ENCODE data around the gene TTYH3.

Gene TTYH3

GRCh38 chr7:2635810-2636701, 4.3 kb downstream of the TTYH3 start:
- FAIRE-seq = no peak

- FAIRE-seq = no peak
Measured at GRCh38 chr7:2637066-2637471, 5.3 kb downstream of the TTYH3 start.

DNA sequence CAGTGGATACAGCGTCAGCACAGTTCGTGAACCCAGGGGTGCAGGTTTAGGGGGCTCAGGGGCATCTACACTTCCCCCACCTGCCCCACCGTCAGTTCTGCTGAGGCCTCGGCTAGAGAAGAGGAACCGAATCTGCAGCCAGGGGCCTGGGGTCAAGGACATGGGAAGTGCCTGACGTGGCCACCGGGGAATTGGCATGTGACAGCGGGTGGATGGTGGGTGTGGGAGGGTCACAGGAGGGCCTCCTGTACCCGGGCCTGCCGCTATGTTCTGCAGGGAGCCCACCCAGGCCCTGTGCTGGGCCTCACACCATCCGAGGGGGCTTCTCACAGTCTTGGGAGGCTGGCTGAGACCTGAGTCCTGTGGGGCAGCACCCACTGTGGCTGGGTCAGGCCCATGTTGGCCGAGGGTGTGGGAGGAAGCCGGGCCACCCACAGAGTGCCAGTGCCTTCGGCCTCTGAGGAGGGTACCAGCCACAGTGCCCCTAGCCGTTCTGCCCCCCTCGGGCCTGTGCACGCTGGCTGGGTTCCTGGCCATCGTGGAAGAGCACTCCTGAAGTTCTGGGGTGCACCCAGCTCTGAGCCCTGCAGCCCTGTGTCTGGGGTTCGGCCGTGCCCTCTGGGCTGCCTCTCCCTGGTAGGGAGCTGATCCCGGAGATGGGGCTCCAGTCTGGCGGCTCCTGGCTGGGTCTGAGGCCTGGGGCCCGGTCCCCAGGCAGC, 5.9 kb downstream of the TTYH3 start:
- FAIRE-seq = no peak

- FAIRE-seq = no peak
Measured at GRCh38 chr7:2638224-2638991, 6.6 kb downstream of the TTYH3 start.

DNA sequence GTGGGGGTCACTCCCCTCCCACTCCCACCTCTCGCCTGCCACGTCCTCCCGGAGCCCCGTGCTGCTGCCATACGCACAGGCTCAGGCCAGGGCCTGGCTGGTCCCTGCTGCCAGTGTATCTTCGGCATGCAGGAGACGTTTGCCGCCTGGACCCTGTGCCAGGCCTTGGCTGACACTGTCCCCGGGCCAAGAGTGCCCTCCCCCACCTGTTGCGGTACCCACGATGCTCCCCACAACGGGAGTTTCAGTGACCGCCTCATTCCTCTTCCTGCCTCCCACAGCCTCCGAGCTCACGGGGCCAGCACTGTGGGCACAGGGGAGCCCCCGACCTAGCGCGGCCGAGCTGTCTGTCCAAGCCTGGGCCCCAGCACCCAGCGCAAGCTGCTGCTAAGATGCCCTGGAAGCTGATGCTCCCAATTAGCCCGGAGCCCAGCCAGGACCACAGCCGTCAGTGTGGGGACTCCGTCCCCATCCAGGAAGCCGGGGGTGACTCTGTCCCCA, 7.4 kb downstream of the TTYH3 start:
- no peak for FAIRE-seq

DNA sequence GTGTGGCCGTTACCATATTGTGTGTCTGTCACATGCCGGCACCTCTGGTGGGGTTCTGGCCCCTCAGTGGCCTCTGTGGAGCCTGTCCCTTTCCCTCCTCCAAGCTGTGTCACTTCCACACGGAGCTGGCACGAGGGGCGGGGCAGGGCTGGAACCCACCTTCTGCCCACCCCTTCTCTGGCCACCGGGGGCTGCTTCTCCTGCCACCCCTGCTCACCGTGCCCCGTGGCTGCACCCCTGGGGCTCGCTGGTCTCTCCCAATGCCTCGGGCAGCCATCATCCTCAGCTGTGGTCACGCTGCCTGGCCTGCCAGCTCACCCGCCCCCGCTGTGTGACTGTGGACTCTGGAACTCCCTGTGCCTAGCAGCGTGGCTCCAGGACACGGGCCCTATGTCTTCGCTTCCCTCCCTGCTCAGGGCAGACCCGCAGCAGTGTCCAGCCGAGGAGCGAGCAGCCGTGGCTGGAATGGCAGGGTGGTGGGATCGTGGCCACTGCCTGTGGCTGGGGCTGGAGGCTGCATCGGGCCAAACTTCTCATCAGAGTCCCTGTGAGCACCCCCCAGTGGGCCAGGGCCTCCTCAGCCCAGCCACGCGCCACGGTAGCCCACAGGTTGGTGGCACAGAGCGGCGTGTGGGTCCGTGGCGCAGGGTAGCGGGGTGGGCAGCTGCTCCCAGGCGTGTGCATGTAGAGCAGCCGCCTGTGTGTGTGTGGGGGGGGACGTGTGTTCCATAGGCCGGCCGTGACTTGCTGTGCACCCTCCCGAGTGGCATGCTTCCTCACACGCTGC, 8.1 kb downstream of the TTYH3 start:
- no peak for FAIRE-seq

DNA sequence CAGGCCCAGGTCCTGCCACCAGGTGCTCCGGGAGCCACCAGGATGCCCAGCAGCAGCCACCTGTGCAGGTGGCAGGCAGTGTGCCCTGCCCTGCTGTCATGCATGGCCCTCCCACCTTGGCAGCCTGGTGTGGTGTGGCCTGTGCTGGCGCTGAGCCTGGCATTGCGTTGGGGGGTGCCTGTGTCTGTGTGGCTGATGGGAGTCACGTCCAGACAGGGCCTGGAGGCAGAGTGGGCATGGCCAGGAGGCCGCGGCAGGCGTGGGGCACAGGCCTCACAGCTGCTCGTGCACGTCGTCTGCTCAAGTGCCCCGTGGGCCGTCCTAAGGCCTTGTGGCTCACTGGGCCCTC, 8.7 kb downstream of the TTYH3 start:
- no peak for FAIRE-seq

GRCh38 chr7:2640846-2641316, 9.1 kb downstream of the TTYH3 start:
- FAIRE-seq = no peak

DNA sequence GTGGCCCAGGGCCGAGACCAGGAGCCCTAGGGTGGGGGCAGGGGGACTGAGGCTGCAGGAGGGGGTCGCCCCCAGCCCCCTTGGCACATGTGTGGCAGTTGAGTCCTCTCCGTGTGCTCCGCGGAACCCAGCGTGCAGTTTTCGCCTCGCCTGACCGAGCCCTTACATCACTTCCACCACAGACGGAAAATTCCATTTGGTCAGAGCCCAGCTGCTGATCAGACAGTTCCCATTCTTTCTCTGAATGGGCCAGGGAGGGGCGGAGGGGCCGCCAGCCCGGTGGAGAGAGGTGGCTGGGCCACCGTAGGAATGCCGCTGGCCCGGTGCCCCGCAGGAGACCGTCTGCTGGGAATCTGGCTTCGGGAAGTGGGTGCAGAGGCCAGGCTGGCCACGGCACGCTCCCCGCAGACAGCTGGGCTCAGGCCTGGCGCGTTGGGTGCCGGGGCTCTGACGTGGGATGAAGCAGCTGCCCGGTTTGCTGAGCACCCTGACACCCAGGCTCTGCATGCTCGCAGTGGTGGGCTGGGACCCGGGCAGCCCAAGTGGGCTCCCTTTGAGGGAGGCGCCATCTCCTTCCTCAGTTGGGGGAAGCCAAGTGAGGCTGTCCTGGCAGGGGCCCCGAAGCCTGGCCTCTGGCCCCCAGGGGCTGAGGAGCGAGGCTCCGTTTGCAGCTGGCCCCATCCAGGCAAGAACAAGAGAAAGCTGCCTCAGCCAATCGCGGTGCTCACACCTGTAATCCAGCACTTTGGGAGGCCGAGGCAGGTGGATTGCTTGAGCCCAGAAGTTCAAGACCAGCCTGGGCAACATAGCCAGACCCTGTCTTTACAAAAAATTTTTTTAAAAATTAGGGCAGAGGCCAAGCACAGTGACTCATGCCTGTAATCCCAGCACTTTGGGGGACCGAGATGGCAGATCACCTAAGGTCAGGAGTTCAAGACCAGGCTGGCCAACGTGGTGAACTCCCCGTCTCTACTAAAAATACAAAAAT, 9.9 kb downstream of the TTYH3 start:
- FAIRE-seq = no peak

- FAIRE-seq = no peak
Measured at GRCh38 chr7:2643386-2644219, 11.8 kb downstream of the TTYH3 start.

DNA sequence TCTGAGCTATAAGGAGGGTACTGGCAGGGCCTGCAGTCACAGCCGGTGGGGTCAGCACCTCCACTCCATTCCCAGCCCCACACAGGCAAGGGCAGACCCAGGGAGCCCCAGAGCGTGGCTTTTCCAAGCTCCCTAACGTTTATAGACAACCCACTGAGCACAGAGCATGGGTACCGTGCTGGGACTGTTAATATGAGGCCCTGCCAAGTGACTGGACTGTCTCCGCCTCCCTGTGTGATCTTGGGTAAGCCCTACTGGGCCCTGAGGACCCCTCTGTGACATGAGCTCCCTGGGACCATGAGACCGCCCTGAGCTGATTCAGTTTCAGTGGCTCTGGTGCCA, 12.4 kb downstream of the TTYH3 start:
- no peak for FAIRE-seq

DNA sequence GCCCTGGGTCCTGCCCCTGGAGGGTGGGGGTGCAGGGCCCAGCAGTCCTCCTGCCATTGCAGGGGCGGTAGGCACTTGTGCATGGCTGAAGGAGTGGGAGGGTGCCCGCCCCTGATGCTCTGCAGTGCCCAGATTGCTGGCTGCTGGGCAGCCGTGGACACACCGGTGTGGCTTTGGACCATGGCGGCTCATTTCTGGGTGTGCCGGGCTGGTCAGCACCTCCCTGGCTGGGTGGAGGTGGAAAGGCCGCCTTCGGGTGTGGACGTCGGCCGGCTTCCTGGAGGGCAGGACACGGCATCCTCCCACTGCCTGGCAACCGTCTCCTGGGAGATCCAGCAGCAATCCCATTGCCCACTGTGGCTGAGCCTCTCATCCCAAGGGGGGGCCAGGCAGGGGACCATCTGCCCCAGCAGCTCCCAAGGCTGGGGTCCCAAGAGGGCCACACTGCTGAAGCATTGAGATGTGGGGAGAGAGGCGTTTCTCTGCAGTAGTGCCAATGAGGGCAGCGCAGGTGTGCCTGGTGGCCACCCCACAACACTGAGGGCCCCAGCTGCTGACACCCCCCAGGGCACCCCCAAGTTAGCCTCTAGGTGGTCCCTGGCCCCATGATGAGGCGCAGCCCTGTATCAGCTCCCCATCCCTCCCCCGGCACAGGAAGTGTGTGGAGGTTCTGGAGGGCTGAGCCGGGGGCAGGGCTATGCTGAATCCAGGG, 12.9 kb downstream of the TTYH3 start:
- no peak for FAIRE-seq

DNA sequence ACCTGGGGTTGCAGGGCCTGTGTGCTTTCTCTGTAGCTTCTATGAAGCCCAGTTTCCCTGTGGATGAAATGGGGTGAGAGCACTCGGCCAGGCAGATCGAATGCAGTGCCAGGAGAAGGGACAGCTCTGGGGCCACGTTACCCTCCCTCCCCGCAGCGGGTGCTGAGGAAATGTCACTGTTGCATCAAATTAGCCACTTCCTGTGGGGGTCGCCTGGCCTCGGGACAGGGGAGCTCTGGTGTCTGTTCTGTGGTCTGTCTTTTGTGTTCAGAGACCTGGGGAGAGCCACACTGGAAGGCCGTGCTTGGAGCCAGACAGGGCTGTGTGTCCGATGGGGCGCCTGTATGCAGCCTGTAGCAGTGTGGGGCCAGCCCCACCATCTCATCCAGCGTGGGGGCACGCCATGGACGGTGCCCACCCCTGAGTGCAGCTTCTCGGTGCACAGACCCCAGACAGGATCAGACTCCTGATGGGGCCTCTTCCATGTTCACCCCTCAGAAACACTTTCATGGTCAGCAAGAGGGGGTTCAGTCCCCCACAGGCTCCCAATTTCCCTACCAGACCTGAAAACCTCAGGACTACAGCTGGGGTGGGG, 13.6 kb downstream of the TTYH3 start:
- FAIRE-seq = no peak

- no peak for FAIRE-seq
Measured at GRCh38 chr7:2646336-2646679, 14.5 kb downstream of the TTYH3 start.

DNA sequence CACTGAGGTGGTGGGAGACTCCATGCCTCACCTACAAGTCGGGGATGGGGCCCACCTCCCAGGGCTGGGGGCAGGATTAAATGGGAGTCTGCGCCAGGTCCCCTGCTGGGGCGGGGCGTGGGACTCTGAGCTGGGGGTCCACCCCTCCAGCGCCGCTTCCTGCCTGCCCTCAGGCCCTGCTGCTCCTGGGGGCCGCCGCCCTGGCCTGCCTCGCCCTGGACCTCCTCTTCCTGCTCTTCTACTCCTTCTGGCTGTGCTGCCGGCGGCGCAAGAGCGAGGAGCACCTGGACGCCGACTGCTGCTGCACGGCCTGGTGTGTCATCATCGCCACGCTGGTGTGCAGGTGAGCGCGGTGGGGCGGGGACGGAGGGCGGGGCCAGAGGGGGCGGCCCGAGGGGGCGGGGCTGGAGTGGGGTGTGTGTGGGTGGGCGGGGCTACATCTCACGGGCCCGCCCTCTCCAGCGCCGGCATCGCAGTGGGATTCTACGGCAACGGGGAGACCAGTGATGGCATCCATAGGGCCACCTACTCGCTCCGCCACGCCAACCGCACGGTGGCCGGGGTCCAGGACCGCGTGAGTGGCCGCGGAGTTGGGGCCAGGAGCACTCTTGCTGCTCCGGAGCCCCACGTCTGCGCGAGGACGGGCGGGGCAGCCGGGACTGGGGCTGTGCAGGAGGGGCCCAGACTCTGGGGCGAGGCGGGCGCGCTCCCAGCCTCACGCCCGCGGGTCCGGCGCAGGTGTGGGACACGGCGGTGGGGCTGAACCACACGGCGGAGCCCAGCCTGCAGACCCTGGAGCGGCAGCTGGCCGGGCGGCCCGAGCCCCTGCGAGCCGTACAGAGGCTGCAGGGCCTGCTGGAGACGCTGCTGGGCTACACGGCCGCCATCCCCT, 15.1 kb downstream of the TTYH3 start:
- FAIRE-seq = no peak

DNA sequence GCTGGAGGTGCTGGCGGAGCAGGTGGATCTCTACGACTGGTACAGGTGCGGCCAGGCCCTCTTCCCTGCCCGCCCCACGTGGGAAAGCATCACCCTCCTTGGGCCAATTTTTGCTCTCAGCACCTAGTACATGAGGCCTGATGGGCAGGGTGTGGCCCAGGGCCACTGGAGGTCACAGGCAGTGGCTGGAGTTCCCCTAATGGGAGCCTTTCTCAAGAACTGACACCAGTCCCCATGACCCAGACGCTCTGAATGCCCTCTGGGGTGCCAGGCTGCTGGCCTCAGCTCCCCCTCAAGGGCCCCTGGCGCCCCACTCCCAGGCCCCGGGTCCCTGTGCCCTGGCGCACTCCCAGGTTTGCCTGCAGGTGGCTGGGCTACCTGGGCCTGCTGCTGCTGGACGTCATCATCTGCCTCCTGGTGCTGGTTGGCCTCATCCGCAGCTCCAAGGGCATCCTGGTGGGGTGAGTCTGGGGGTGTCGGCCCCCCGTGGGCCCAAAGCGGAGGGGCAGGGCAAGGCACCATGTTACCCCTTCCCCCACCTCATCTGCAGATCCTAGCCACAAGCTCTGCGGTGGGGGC, 15.9 kb downstream of the TTYH3 start:
- no peak for FAIRE-seq

DNA sequence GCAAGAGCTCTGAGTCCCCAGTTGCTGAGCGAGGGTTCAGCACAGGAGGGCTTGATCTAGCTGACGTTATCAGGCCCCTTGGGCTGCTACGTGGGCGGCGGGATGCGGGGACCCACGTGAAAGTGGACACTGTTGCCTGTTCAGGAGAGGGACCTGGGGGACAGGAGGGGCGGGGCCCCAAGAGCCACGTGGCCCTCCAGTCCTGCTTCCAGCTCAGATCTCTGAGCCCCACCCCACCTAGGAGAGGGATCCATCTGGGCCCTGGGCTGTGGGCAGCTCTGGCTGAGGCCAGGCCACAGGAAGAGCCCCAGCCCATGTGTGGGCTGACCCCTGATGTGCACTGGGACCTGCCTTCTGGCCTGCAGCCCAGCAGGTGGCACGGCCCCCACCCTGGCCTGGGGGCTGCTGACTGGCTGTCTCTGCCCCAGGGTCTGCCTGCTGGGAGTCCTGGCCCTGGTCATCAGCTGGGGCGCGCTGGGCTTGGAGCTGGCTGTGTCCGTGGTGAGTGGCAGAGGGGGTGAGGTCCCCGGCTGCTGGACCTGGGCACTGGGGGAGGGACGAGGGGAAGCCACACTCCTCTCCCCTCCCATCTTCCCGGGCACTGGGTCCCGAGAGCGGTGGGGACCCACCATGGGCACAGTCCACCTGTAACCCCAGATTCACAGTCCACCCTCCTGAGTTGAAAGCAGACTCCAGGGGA, 17.5 kb downstream of the TTYH3 start:
- FAIRE-seq = no peak
